ENCODE results near the gene JAM3.
A peak's percentile ranks its signal among the peaks of the same experiment; 100 is the strongest.

GRCh38 chr11:134050541-134051383 lies 18.1 kb upstream of the JAM3 start:
- TF ChIP-seq, protein P1, sequence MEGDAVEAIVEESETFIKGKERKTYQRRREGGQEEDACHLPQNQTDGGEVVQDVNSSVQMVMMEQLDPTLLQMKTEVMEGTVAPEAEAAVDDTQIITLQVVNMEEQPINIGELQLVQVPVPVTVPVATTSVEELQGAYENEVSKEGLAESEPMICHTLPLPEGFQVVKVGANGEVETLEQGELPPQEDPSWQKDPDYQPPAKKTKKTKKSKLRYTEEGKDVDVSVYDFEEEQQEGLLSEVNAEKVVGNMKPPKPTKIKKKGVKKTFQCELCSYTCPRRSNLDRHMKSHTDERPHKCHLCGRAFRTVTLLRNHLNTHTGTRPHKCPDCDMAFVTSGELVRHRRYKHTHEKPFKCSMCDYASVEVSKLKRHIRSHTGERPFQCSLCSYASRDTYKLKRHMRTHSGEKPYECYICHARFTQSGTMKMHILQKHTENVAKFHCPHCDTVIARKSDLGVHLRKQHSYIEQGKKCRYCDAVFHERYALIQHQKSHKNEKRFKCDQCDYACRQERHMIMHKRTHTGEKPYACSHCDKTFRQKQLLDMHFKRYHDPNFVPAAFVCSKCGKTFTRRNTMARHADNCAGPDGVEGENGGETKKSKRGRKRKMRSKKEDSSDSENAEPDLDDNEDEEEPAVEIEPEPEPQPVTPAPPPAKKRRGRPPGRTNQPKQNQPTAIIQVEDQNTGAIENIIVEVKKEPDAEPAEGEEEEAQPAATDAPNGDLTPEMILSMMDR (IDR thresholded peaks at IDR 0.05; ENCODE audit: low read depth, low read length, poor library complexity, severe bottlenecking): peak; percentile 88
- TF ChIP-seq EZH2phosphoT487 (IDR thresholded peaks at IDR 0.05; ENCODE audit: borderline replicate concordance, low read length): no peak

Measured in DOHH2 (cell line).